HEK293 (cell line): ENCODE data around the gene ZNF462.

Source experiments
- CTCF ChIA-PET: fragments of 350-600 bp; formaldehyde crosslinking; extraction: SDS; loops from one replicate; lab custom pipeline; 2021; ENCODE audit warnings: antibody characterized with exemption; lab: Yijun Ruan, JAX
- POLR2A ChIA-PET: fragments of 300-600 bp; formaldehyde crosslinking; extraction: SDS; loops from one replicate; lab custom pipeline; 2020; ENCODE audit warnings: antibody characterized with exemption, inconsistent platforms; lab: Yijun Ruan, JAX
- H3K27ac ChIP-seq: fragments of 200-500 bp; sonication (Bioruptor generic); 2 replicates; pipeline ENCODE4 v1.5.1; 2014; ENCODE audit warnings: low read depth, low read length, control low read depth, inconsistent platforms; ENCODE audit errors: extremely low read depth
- H3K36me3 ChIP-seq, 2 experiments: fragments of 200-500 bp in 1 of 2; sonication (Bioruptor generic) in 1 of 2; 1 replicate in 1 of 2; 2 replicates in 1 of 2; pipeline ENCODE4 v1.5.1; 2014 to 2017; ENCODE audit warnings: inconsistent platforms in 2 of 2, low read length in 2 of 2; ENCODE audit not compliant: control insufficient read depth in 2 of 2, insufficient read depth in 1 of 2
- H3K4me1 ChIP-seq: fragments of 200-500 bp; sonication (Bioruptor generic); 2 replicates; pipeline ENCODE4 v1.5.1; 2014; ENCODE audit warnings: mild to moderate bottlenecking, low read length, inconsistent platforms; ENCODE audit not compliant: control insufficient read depth, insufficient read depth
- H3K4me3 ChIP-seq: 2 replicates; pipeline ENCODE4 v1.5.1; 2011; ENCODE audit warnings: low read depth, mild to moderate bottlenecking, control low read depth, low read length, moderate library complexity
- H3K9me3 ChIP-seq: fragments of 200-500 bp; sonication (Bioruptor generic); 2 replicates; pipeline ENCODE4 v1.5.1; 2014; ENCODE audit warnings: low read depth, low read length, inconsistent platforms; ENCODE audit not compliant: control insufficient read depth, insufficient read depth
- HOXC10 ChIP-seq: sonication (generic); formaldehyde crosslinking; IDR thresholded peaks from 2 replicates; pipeline ENCODE4 v1.8.1; 2023; ENCODE audit warnings: mild to moderate bottlenecking, missing genetic modification reagents
- IKZF3 ChIP-seq: fragments of 450-650 bp; IDR thresholded peaks from 2 replicates; pipeline ENCODE4 v1.5.0; 2018; ENCODE audit warnings: missing biosample characterization, mild to moderate bottlenecking, missing genetic modification characterization, moderate library complexity
- KLF10 ChIP-seq: fragments of 450-650 bp; IDR thresholded peaks from 2 replicates; pipeline ENCODE4 v1.5.1; 2018; ENCODE audit warnings: missing biosample characterization, mild to moderate bottlenecking, missing genetic modification characterization
- PRDM2 ChIP-seq: fragments of 450-650 bp; formaldehyde crosslinking; IDR thresholded peaks from 2 replicates; pipeline ENCODE4 v1.5.1; 2016; ENCODE audit warnings: missing biosample characterization, missing genetic modification characterization, borderline replicate concordance
- SALL2 ChIP-seq: fragments of 450-650 bp; formaldehyde crosslinking; IDR thresholded peaks from 2 replicates; pipeline ENCODE4 v1.5.0; 2017; ENCODE audit warnings: missing biosample characterization, mild to moderate bottlenecking, missing genetic modification characterization, borderline replicate concordance
- ZBTB17 ChIP-seq: fragments of 450-650 bp; formaldehyde crosslinking; IDR thresholded peaks from 2 replicates; pipeline ENCODE4 v1.5.1; 2016; ENCODE audit warnings: missing biosample characterization, missing genetic modification characterization
- ZBTB6 ChIP-seq: fragments of 450-650 bp; formaldehyde crosslinking; IDR thresholded peaks from 2 replicates; pipeline ENCODE4 v1.5.1; 2017; ENCODE audit warnings: missing biosample characterization, missing genetic modification characterization
- ZFP37 ChIP-seq: fragments of 450-650 bp; formaldehyde crosslinking; IDR thresholded peaks from 2 replicates; pipeline ENCODE4 v1.5.1; 2016; ENCODE audit warnings: missing biosample characterization, missing genetic modification characterization
- ZNF132 ChIP-seq: fragments of 450-650 bp; formaldehyde crosslinking; IDR thresholded peaks from 2 replicates; pipeline ENCODE4 v1.5.1; 2017; ENCODE audit warnings: missing biosample characterization, missing genetic modification characterization, borderline replicate concordance
- ZNF140 ChIP-seq: fragments of 450-650 bp; formaldehyde crosslinking; IDR thresholded peaks from 2 replicates; pipeline ENCODE4 v1.5.1; 2016; ENCODE audit warnings: missing biosample characterization, missing genetic modification characterization
- ZNF169 ChIP-seq: fragments of 450-650 bp; formaldehyde crosslinking; IDR thresholded peaks from 2 replicates; pipeline ENCODE4 v1.5.1; 2016; ENCODE audit warnings: missing biosample characterization, missing genetic modification characterization
- ZNF211 ChIP-seq: fragments of 450-650 bp; formaldehyde crosslinking; IDR thresholded peaks from 2 replicates; pipeline ENCODE4 v1.5.1; 2016; ENCODE audit warnings: low read depth, missing biosample characterization, missing genetic modification characterization
- ZNF221 ChIP-seq: fragments of 450-650 bp; formaldehyde crosslinking; IDR thresholded peaks from 2 replicates; pipeline ENCODE4 v1.5.1; 2017; ENCODE audit warnings: missing biosample characterization, missing genetic modification characterization, borderline replicate concordance
- ZNF23 ChIP-seq: fragments of 450-650 bp; formaldehyde crosslinking; IDR thresholded peaks from 2 replicates; pipeline ENCODE4 v1.5.1; 2016; ENCODE audit warnings: missing biosample characterization, missing genetic modification characterization, borderline replicate concordance
- ZNF24 ChIP-seq: fragments of 450-650 bp; formaldehyde crosslinking; IDR thresholded peaks from 2 replicates; pipeline ENCODE4 v1.5.1; 2016; ENCODE audit warnings: missing biosample characterization, missing genetic modification characterization
- ZNF341 ChIP-seq: fragments of 450-650 bp; formaldehyde crosslinking; IDR thresholded peaks from 2 replicates; pipeline ENCODE4; 2016; ENCODE audit warnings: low read depth, missing biosample characterization, missing genetic modification characterization
- ZNF394 ChIP-seq: fragments of 450-650 bp; formaldehyde crosslinking; IDR thresholded peaks from 2 replicates; pipeline ENCODE4 v1.5.1; 2016; ENCODE audit warnings: missing biosample characterization, missing genetic modification characterization, mild to moderate bottlenecking, moderate library complexity, borderline replicate concordance
- ZNF560 ChIP-seq: fragments of 450-650 bp; formaldehyde crosslinking; IDR thresholded peaks from 2 replicates; pipeline ENCODE4 v1.5.1; 2017; ENCODE audit warnings: missing biosample characterization, missing genetic modification characterization, borderline replicate concordance
- ZNF677 ChIP-seq: fragments of 450-650 bp; IDR thresholded peaks from 2 replicates; pipeline ENCODE4 v1.5.0; 2018; ENCODE audit warnings: missing biosample characterization, mild to moderate bottlenecking, missing genetic modification characterization, moderate library complexity
- ZNF843 ChIP-seq: fragments of 450-650 bp; formaldehyde crosslinking; IDR thresholded peaks from 2 replicates; pipeline ENCODE4 v1.5.1; 2016; ENCODE audit warnings: missing biosample characterization, missing genetic modification characterization
- ZSCAN23 ChIP-seq: fragments of 450-650 bp; formaldehyde crosslinking; IDR thresholded peaks from 2 replicates; pipeline ENCODE4 v1.5.1; 2016; ENCODE audit warnings: missing biosample characterization, missing genetic modification characterization

Gene ZNF462

GRCh38 chr9:106867286-106867685 is 4.3 kb downstream of the ZNF462 start (continued):
- TF ChIP-seq ZNF677 (tag by site-specific recombination) = no peak
- TF ChIP-seq, all 188 proteins: peak for 0

- POLR2A ChIA-PET = no interaction called here
- no peak overlapping the region for H3K27ac ChIP-seq
- H3K36me3 ChIP-seq = no peaks in the 10 kb centered on the region
- no peaks in the 10 kb centered on the region for H3K9me3 ChIP-seq
- TF ChIP-seq ZNF132 (tag by site-specific recombination) = no peak
- H3K4me3 ChIP-seq = no peak overlapping the region
- CTCF ChIA-PET = interaction anchor here (0.6 to 1.1 kb wide), 3 partner anchors 17 to 328 kb away, joined by 3 to 7 read pairs (median 4); no protein-coding TSS in a partner anchor
- peaks cover 2% of the 10 kb centered on the region; the same call in 1 of the 2 replicates for H3K4me1 ChIP-seq
These were observed 5.1 kb downstream of the ZNF462 start for GRCh38 chr9:106868087-106868486.

- peaks cover 2% of the 10 kb centered on the region; the same call in 1 of the 2 replicates for H3K4me1 ChIP-seq
- TF ChIP-seq IKZF3 (tag by site-specific recombination) (no peak), ZNF211 (no peak), ZBTB17 (tag by site-specific recombination) (no peak), ZNF560 (tag by site-specific recombination) (no peak), ZNF169 (tag by site-specific recombination) (no peak), ZFP37 (no peak), ZNF140 (tag by site-specific recombination) (no peak), KLF10 (tag by site-specific recombination) (no peak), HOXC10 (CRISPR knock-in tag) (no peak), ZNF221 (tag by site-specific recombination) (no peak), ZNF132 (tag by site-specific recombination) (no peak), ZNF394 (no peak), ZSCAN23 (tag by site-specific recombination) (no peak), SALL2 (tag by site-specific recombination) (no peak), ZBTB6 (no peak)
- TF ChIP-seq, all 188 proteins: peak for 0
- H3K27ac ChIP-seq = no peak overlapping the region
- POLR2A ChIA-PET = no interaction called here
- no peaks in the 10 kb centered on the region for H3K9me3 ChIP-seq
- H3K36me3 ChIP-seq = no peaks in the 10 kb centered on the region
- H3K4me3 ChIP-seq = no peak overlapping the region
- CTCF ChIA-PET = interaction anchor here (0.7 to 1.1 kb wide), 2 partner anchors 303 to 328 kb away, joined by 4 to 7 read pairs; no protein-coding TSS in a partner anchor
These were observed 5.6 kb downstream of the ZNF462 start for GRCh38 chr9:106868565-106868964.

- Histone ChIP-seq H3K4me1 (peaks cover 2% of the 10 kb centered on the region; the same call in 1 of the 2 replicates), H3K27ac (no peak overlapping the region), H3K36me3 (no peaks in the 10 kb centered on the region), H3K9me3 (no peaks in the 10 kb centered on the region), H3K4me3 (no peak overlapping the region)
- TF ChIP-seq ZNF23 (no peak), ZNF24 (no peak), ZNF843 (tag by site-specific recombination) (no peak), ZNF341 (no peak), PRDM2 (tag by site-specific recombination) (no peak)
- CTCF ChIA-PET = interaction anchor here (1.1 kb wide), 1 partner anchor 303 kb away, joined by 7 read pairs; no protein-coding TSS in a partner anchor
- POLR2A ChIA-PET = no interaction called here
These were observed 6.1 kb downstream of the ZNF462 start for GRCh38 chr9:106869028-106869427.
